ENCODE results near the gene PTPRT.

DNA sequence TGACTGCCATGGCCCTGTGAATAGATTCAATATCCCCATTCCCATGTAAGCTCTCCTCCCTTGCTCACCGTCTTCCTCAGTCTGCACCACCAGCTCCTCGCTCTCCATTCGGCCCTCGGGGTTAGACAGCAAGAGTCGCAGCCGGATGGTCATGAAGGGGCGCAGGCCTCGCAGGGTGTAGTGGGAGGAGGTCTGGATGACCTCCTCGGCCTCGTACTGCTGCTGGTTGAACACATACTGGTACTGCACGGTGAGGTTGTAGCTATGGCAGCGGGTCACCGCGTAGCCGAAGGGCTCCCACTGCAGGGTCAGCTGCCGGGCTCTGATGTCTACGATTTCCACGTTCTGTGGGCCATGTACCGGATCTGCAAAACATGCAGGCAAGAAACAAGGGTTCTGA lies 717.5 kb downstream of the PTPRT start:
- TF ChIP-seq POLR2A (IDR thresholded peaks at IDR 0.05; ENCODE audit: low read depth, low read length) (no peak), TAF1 (IDR thresholded peaks at IDR 0.05; ENCODE audit: borderline replicate concordance, low read depth, low read length) (no peak), POLR2AphosphoS5 (IDR thresholded peaks at IDR 0.05; ENCODE audit: low read depth, low read length) (no peak)

All from GM12892 (cell line).